Activated B cell treated with CpG ODN at 0.5 μM for 24 hours (primary cell): ENCODE data around the gene PDLIM5. TPM values are rescaled to one million over a fixed set of nuclear protein-coding genes. Genes with fewer than 3 reads are reported as not detected.

ENCODE experiments used
- ATAC-seq: fragments of 200-7000 bp; cut with Tn5 transposase; one replicate; pipeline ENCODE4 v1.10.0; 2021; ENCODE audit warnings: low read depth, mild to moderate bottlenecking, moderate library complexity
- CTCF ChIA-PET: fragments of 350-600 bp; sonication (Branson Sonifier 250); formaldehyde crosslinking; loops from one replicate; lab custom pipeline; 2021; ENCODE audit warnings: antibody characterized with exemption; lab: Charles Lee
- POLR2A ChIA-PET: fragments of 350-600 bp; sonication (Branson Sonifier 250); formaldehyde crosslinking; loops from one replicate; lab custom pipeline; 2021; ENCODE audit warnings: antibody characterized with exemption; lab: Charles Lee
- DNase-seq: peaks from one replicate; pipeline ENCODE4 v3.0.0; 2022
- H3K27ac Mint-ChIP-seq: one replicate; pipeline ENCODE4 v1.8.0; 2020; ENCODE audit warnings: mixed read lengths
- H3K27me3 Mint-ChIP-seq: one replicate; pipeline ENCODE4 v1.8.0; 2021; ENCODE audit warnings: mixed read lengths
- H3K36me3 Mint-ChIP-seq: one replicate; pipeline ENCODE4 v1.8.0; 2021; ENCODE audit warnings: low read depth, mixed read lengths
- H3K4me1 Mint-ChIP-seq: one replicate; pipeline ENCODE4 v1.8.0; 2021; ENCODE audit warnings: mixed read lengths
- H3K4me3 Mint-ChIP-seq: one replicate; pipeline ENCODE4 v1.8.0; 2020; ENCODE audit warnings: mild to moderate bottlenecking, mixed read lengths
- H3K9me3 Mint-ChIP-seq: one replicate; pipeline ENCODE4 v1.8.0; 2020; ENCODE audit warnings: mixed read lengths
- CTCF ChIP-seq: fragments of 200-600 bp; IDR thresholded peaks from one replicate; pipeline ENCODE4 v1.8.0; 2022; ENCODE audit warnings: antibody characterized with exemption, mild to moderate bottlenecking
- intact Hi-C: fragments of 100-400 bp; cut with micrococcal nuclease; formaldehyde crosslinking; loops from one replicate; pipeline ENCODE4 v1.15.1; 2024
- total RNA-seq: library from RNA; stranded (reverse); gene quantifications from 2 replicates; pipeline ENCODE4 v1.2.3, GENCODE V29; 2022

The PDLIM5 gene
- total RNA-seq, 1 donor from 2014 or later, result 36.5 TPM

- intact Hi-C loops, result no loop called here
- TF ChIP-seq CTCF, result no peak
- H3K4me1 Mint-ChIP-seq, result no peaks in the 10 kb centered on the region
- DNase-seq (no peak), ATAC-seq (no peak)
- no peaks in the 10 kb centered on the region for H3K27me3 Mint-ChIP-seq
- ChIA-PET POLR2A (no interaction called here), CTCF (no interaction called here)
- H3K36me3 Mint-ChIP-seq, result no peaks in the 10 kb centered on the region
- H3K9me3 Mint-ChIP-seq, result no peaks in the 10 kb centered on the region
- H3K27ac Mint-ChIP-seq, result no peak overlapping the region
- no peak overlapping the region for H3K4me3 Mint-ChIP-seq
These were observed 225.2 kb downstream of the PDLIM5 start for GRCh38 chr4:94676970-94677369.

- CTCF ChIA-PET, result no interaction called here
- H3K4me1 Mint-ChIP-seq, result no peaks in the 10 kb centered on the region
- no peak overlapping the region for H3K27ac Mint-ChIP-seq
- H3K27me3 Mint-ChIP-seq, result no peaks in the 10 kb centered on the region
- no peak for ATAC-seq
- H3K4me3 Mint-ChIP-seq, result no peak overlapping the region
- intact Hi-C loops, result no loop called here
- no peaks in the 10 kb centered on the region for H3K36me3 Mint-ChIP-seq
- H3K9me3 Mint-ChIP-seq, result no peaks in the 10 kb centered on the region
- no peak for TF ChIP-seq CTCF
- DNase-seq, result no peak
- POLR2A ChIA-PET, result no interaction called here
These were observed 227.2 kb downstream of the PDLIM5 start for GRCh38 chr4:94678896-94679295.

- ATAC-seq (no peak), DNase-seq (no peak)
- intact Hi-C loops, result no loop called here
- CTCF ChIA-PET, result no interaction called here
- no peaks in the 10 kb centered on the region for H3K9me3 Mint-ChIP-seq
- POLR2A ChIA-PET, result no interaction called here
- H3K27me3 Mint-ChIP-seq, result no peaks in the 10 kb centered on the region
- H3K36me3 Mint-ChIP-seq, result no peaks in the 10 kb centered on the region
- TF ChIP-seq CTCF, result no peak
- H3K4me1 Mint-ChIP-seq, result no peaks in the 10 kb centered on the region
- no peak overlapping the region for H3K27ac Mint-ChIP-seq
- H3K4me3 Mint-ChIP-seq, result no peak overlapping the region
These were observed 228.6 kb downstream of the PDLIM5 start for GRCh38 chr4:94680176-94680862.

- no peak for ATAC-seq
- H3K27ac Mint-ChIP-seq, result no peak overlapping the region
- no peaks in the 10 kb centered on the region for H3K36me3 Mint-ChIP-seq
- ChIA-PET POLR2A (no interaction called here), CTCF (no interaction called here)
- no peak for TF ChIP-seq CTCF
- H3K4me3 Mint-ChIP-seq, result no peak overlapping the region
- no peaks in the 10 kb centered on the region for H3K27me3 Mint-ChIP-seq
- intact Hi-C loops, result no loop called here
- no peaks in the 10 kb centered on the region for H3K4me1 Mint-ChIP-seq
- no peak for DNase-seq
- no peaks in the 10 kb centered on the region for H3K9me3 Mint-ChIP-seq
These were observed 234.3 kb downstream of the PDLIM5 start for GRCh38 chr4:94686086-94686485.

- intact Hi-C loops, result no loop called here
- H3K27ac Mint-ChIP-seq, result no peak overlapping the region
- TF ChIP-seq CTCF, result no peak
- no peaks in the 10 kb centered on the region for H3K36me3 Mint-ChIP-seq
- no peak for ATAC-seq
- H3K27me3 Mint-ChIP-seq, result no peaks in the 10 kb centered on the region
- no peaks in the 10 kb centered on the region for H3K4me1 Mint-ChIP-seq
- CTCF ChIA-PET, result no interaction called here
- DNase-seq, result no peak
- no peaks in the 10 kb centered on the region for H3K9me3 Mint-ChIP-seq
- POLR2A ChIA-PET, result no interaction called here
- H3K4me3 Mint-ChIP-seq, result no peak overlapping the region
These were observed 237.6 kb downstream of the PDLIM5 start for GRCh38 chr4:94689155-94689860.
